Measurements from ENCODE around the gene MEAF6. TPM values are rescaled to one million over a fixed set of nuclear protein-coding genes. Genes with fewer than 3 reads are reported as not detected.
"Not testable (repeated sequence)": the region's sequence is repeated elsewhere in the genome, so short reads cannot be mapped to it uniquely, and the experiment has no call there.

MEAF6 gene
- 10 to 100 TPM; 42.4 to 50.1 TPM for total RNA-seq
- 10 to 100 TPM; 50.7 to 54.1 TPM for polyA plus RNA-seq
- long read RNA-seq, donor 1, transcript MEAF6-206 (8 exons, 1,408 nt), result minor isoform, 14 of 212 reads
- long read RNA-seq, donor 1, transcript MEAF6-201 (7 exons, 1,525 nt), result major isoform, 184 of 212 reads
- long read RNA-seq, donor 1, partial matches to known transcripts, result 3 of 212 reads
- long read RNA-seq, donor 1, other reads (novel, unspliced or antisense), result 8 of 212 reads
- long read RNA-seq, donor 2, transcript MEAF6-201 (7 exons, 1,525 nt), result major isoform, 23 of 31 reads
- long read RNA-seq, donor 2, partial matches to known transcripts, result 0 of 31 reads
- long read RNA-seq, donor 2, other reads (novel, unspliced or antisense), result 3 of 31 reads

GRCh38 chr1:37514350-37515184, at the start of gene MEAF6:
Gene MEAF6, minus strand, starts transcription at chr1:37514766. Its CDS starts 20 bp downstream, at chr1:37514746.
- peak within 1 kb of the TSS in 1 of 2 donors; percentile 98 for H3K27ac ChIP-seq (ENCODE audit: low read depth in 1 of 2, low read length in 2 of 2)
- H3K4me1 ChIP-seq (ENCODE audit: control insufficient read depth in 1 of 2, insufficient read depth in 2 of 2, low read length in 2 of 2), result no peaks in the 10 kb centered on the region
- H3K27me3 ChIP-seq (ENCODE audit: control insufficient read depth in 1 of 2, insufficient read depth in 2 of 2, low read length in 1 of 2), result no peaks in the 10 kb centered on the region
- 1% methylated on average over 85 to 100 of the region's 100 CpGs for WGBS, 2 donors
- DNase-seq, result peak; percentile 86 to 95
- H3K9me3 ChIP-seq (ENCODE audit: control insufficient read depth, low read length), result no peaks in the 10 kb centered on the region
- peak within 1 kb of the TSS; percentile 84 to 86 for H3K4me3 ChIP-seq (ENCODE audit: low read length in 2 of 2)
- no peaks in the 10 kb centered on the region for H3K36me3 ChIP-seq (ENCODE audit: control insufficient read depth in 1 of 2, insufficient read depth in 2 of 2, low read length in 1 of 2)
- intact Hi-C loops (cut with DNase I), result loop anchor here in 1 of 2 donors (5.0 kb wide), 1 partner anchor 83 kb away; the partner anchor contains the start of gene GNL2
- peak; percentile 100 for ATAC-seq (ENCODE audit: low FRiP score)

GRCh38 chr1:37562984-37563383, 48.4 kb upstream of the MEAF6 start:
- no peak for ATAC-seq (ENCODE audit: low FRiP score)
- no peak for DNase-seq
- no peak overlapping the region for H3K27ac ChIP-seq (ENCODE audit: low read depth in 1 of 2, low read length in 2 of 2)
- peaks cover 0 to 8% of the 10 kb centered on the region in 2 donors for H3K36me3 ChIP-seq (ENCODE audit: control insufficient read depth in 1 of 2, insufficient read depth in 2 of 2, low read length in 1 of 2)
- WGBS, 2 donors, result 85 to 100% methylated on average over 1 of the region's 1 CpG
- H3K4me1 ChIP-seq (ENCODE audit: control insufficient read depth in 1 of 2, insufficient read depth in 2 of 2, low read length in 2 of 2), result no peaks in the 10 kb centered on the region
- intact Hi-C loops (cut with DNase I), result no loop called here
- no peaks in the 10 kb centered on the region for H3K27me3 ChIP-seq (ENCODE audit: control insufficient read depth in 1 of 2, insufficient read depth in 2 of 2, low read length in 1 of 2)
- no peak overlapping the region for H3K4me3 ChIP-seq (ENCODE audit: low read length in 2 of 2)
- no peaks in the 10 kb centered on the region for H3K9me3 ChIP-seq (ENCODE audit: control insufficient read depth, low read length)

- DNase-seq, result peak in 1 of 2 donors; percentile 48
- ATAC-seq (ENCODE audit: low FRiP score), result no peak
- no peaks in the 10 kb centered on the region for H3K4me1 ChIP-seq (ENCODE audit: control insufficient read depth in 1 of 2, insufficient read depth in 2 of 2, low read length in 2 of 2)
- no peak overlapping the region for H3K4me3 ChIP-seq (ENCODE audit: low read length in 2 of 2)
- no peak overlapping the region for H3K27ac ChIP-seq (ENCODE audit: low read depth in 1 of 2, low read length in 2 of 2)
- intact Hi-C loops (cut with DNase I), result loop anchor here in 1 of 2 donors (2.0 kb wide), 1 partner anchor 121 kb away; no protein-coding TSS in a partner anchor
- peaks cover 0 to 4% of the 10 kb centered on the region in 2 donors for H3K36me3 ChIP-seq (ENCODE audit: control insufficient read depth in 1 of 2, insufficient read depth in 2 of 2, low read length in 1 of 2)
- no peaks in the 10 kb centered on the region for H3K27me3 ChIP-seq (ENCODE audit: control insufficient read depth in 1 of 2, insufficient read depth in 2 of 2, low read length in 1 of 2)
- WGBS, 2 donors, result 86 to 90% methylated on average over 21 of the region's 21 CpGs
- no peaks in the 10 kb centered on the region for H3K9me3 ChIP-seq (ENCODE audit: control insufficient read depth, low read length)
Observed at GRCh38 chr1:37561133-37562132, 46.9 kb upstream of the MEAF6 start.

GRCh38 chr1:37560401-37561132, 46.0 kb upstream of the MEAF6 start:
- H3K27me3 ChIP-seq (ENCODE audit: control insufficient read depth in 1 of 2, insufficient read depth in 2 of 2, low read length in 1 of 2), result no peaks in the 10 kb centered on the region
- H3K9me3 ChIP-seq (ENCODE audit: control insufficient read depth, low read length), result no peaks in the 10 kb centered on the region
- no peaks in the 10 kb centered on the region for H3K36me3 ChIP-seq (ENCODE audit: control insufficient read depth in 1 of 2, insufficient read depth in 2 of 2, low read length in 1 of 2)
- H3K27ac ChIP-seq (ENCODE audit: low read depth in 1 of 2, low read length in 2 of 2), result no peak overlapping the region
- no peaks in the 10 kb centered on the region for H3K4me1 ChIP-seq (ENCODE audit: control insufficient read depth in 1 of 2, insufficient read depth in 2 of 2, low read length in 2 of 2)
- ATAC-seq (ENCODE audit: low FRiP score) (no peak), DNase-seq (no peak)
- WGBS, 2 donors, result 63 to 67% methylated on average over 10 of the region's 10 CpGs
- H3K4me3 ChIP-seq (ENCODE audit: low read length in 2 of 2), result no peak overlapping the region
- intact Hi-C loops (cut with DNase I), result loop anchor here in 1 of 2 donors (2.0 kb wide), 1 partner anchor 122 kb away; no protein-coding TSS in a partner anchor

GRCh38 chr1:37559957-37560379, 45.4 kb upstream of the MEAF6 start:
- H3K36me3 ChIP-seq (ENCODE audit: control insufficient read depth in 1 of 2, insufficient read depth in 2 of 2, low read length in 1 of 2); ATAC-seq (ENCODE audit: low FRiP score); H3K4me1 ChIP-seq (ENCODE audit: control insufficient read depth in 1 of 2, insufficient read depth in 2 of 2, low read length in 2 of 2); H3K27me3 ChIP-seq (ENCODE audit: control insufficient read depth in 1 of 2, insufficient read depth in 2 of 2, low read length in 1 of 2); H3K4me3 ChIP-seq (ENCODE audit: low read length in 2 of 2); H3K27ac ChIP-seq (ENCODE audit: low read depth in 1 of 2, low read length in 2 of 2); DNase-seq; H3K9me3 ChIP-seq (ENCODE audit: control insufficient read depth, low read length): not testable (repeated sequence)
- 77 to 79% methylated on average over 12 of the region's 12 CpGs for WGBS, 2 donors
- intact Hi-C loops (cut with DNase I), result loop anchor here in 1 of 2 donors (2.0 to 10.0 kb wide), 3 partner anchors 32 to 123 kb away; partner anchors contain the start of gene ZC3H12A

- H3K27ac ChIP-seq (ENCODE audit: low read depth in 1 of 2, low read length in 2 of 2), result no peak overlapping the region
- H3K4me3 ChIP-seq (ENCODE audit: low read length in 2 of 2), result no peak overlapping the region
- no peaks in the 10 kb centered on the region for H3K36me3 ChIP-seq (ENCODE audit: control insufficient read depth in 1 of 2, insufficient read depth in 2 of 2, low read length in 1 of 2)
- ATAC-seq (ENCODE audit: low FRiP score) (no peak), DNase-seq (no peak)
- no peaks in the 10 kb centered on the region for H3K9me3 ChIP-seq (ENCODE audit: control insufficient read depth, low read length)
- H3K4me1 ChIP-seq (ENCODE audit: control insufficient read depth in 1 of 2, insufficient read depth in 2 of 2, low read length in 2 of 2), result no peaks in the 10 kb centered on the region
- intact Hi-C loops (cut with DNase I), result loop anchor here in 1 of 2 donors (5.0 to 10.0 kb wide), 2 partner anchors 33 to 84 kb away; partner anchors contain the start of gene ZC3H12A
- WGBS, 2 donors, result 79 to 91% methylated on average over 7 of the region's 7 CpGs
- H3K27me3 ChIP-seq (ENCODE audit: control insufficient read depth in 1 of 2, insufficient read depth in 2 of 2, low read length in 1 of 2), result no peaks in the 10 kb centered on the region
Observed at GRCh38 chr1:37559080-37559479, 44.5 kb upstream of the MEAF6 start.

GRCh38 chr1:37558411-37558810, 43.8 kb upstream of the MEAF6 start:
- 33 to 59% methylated on average over 1 of the region's 1 CpG for whole genome bisulfite sequencing, 2 donors
- Histone ChIP-seq H3K4me3 (ENCODE audit: low read length in 2 of 2) (no peak overlapping the region), H3K36me3 (ENCODE audit: control insufficient read depth in 1 of 2, insufficient read depth in 2 of 2, low read length in 1 of 2) (no peaks in the 10 kb centered on the region), H3K27ac (ENCODE audit: low read depth in 1 of 2, low read length in 2 of 2) (no peak overlapping the region), H3K27me3 (ENCODE audit: control insufficient read depth in 1 of 2, insufficient read depth in 2 of 2, low read length in 1 of 2) (no peaks in the 10 kb centered on the region), H3K9me3 (ENCODE audit: control insufficient read depth, low read length) (no peaks in the 10 kb centered on the region), H3K4me1 (ENCODE audit: control insufficient read depth in 1 of 2, insufficient read depth in 2 of 2, low read length in 2 of 2) (peaks cover 0 to under 1% of the 10 kb centered on the region in 2 donors)
- intact Hi-C loops (cut with DNase I), result loop anchor here in 1 of 2 donors (5.0 to 10.0 kb wide), 2 partner anchors 34 to 84 kb away; partner anchors contain the start of gene ZC3H12A
- ATAC-seq (ENCODE audit: low FRiP score) (no peak), DNase-seq (no peak)
